HuH-7.5 (cell line): ENCODE data around the gene COL20A1.
"Not testable (repeated sequence)": the region's sequence is repeated elsewhere in the genome, so short reads cannot be mapped to it uniquely, and the experiment has no call there.

ENCODE experiments used
- DNase-seq: peaks from one replicate; pipeline ENCODE4 v3.0.0; 2011; ENCODE audit warnings: low spot score

COL20A1 gene

GRCh38 chr20:63292904-63293303, at the start of gene COL20A1:
TSS of gene COL20A1 (plus strand) at chr20:63293186. CDS start at chr20:63295108, 1,922 bp downstream.
- DNase-seq, result no peak

GRCh38 chr20:63243604-63244247, 49.3 kb upstream of the COL20A1 start:
- no peak for DNase-seq

- no peak for DNase-seq
Observed at GRCh38 chr20:63244468-63244867, 48.5 kb upstream of the COL20A1 start.

- no peak for DNase-seq
Observed at GRCh38 chr20:63246490-63247288, 46.3 kb upstream of the COL20A1 start.

- no peak for DNase-seq
Observed at GRCh38 chr20:63247671-63248228, 45.2 kb upstream of the COL20A1 start.

GRCh38 chr20:63248835-63249591, 44.0 kb upstream of the COL20A1 start:
- DNase-seq, result no peak

GRCh38 chr20:63249891-63250290, 43.1 kb upstream of the COL20A1 start:
- no peak for DNase-seq

- not testable (repeated sequence) for DNase-seq
Observed at GRCh38 chr20:63251350-63251749, 41.6 kb upstream of the COL20A1 start.

- no peak for DNase-seq
Observed at GRCh38 chr20:63252284-63252711, 40.7 kb upstream of the COL20A1 start.

GRCh38 chr20:63253065-63253437, 39.9 kb upstream of the COL20A1 start:
- no peak for DNase-seq

GRCh38 chr20:63253438-63254231, 39.4 kb upstream of the COL20A1 start:
- no peak for DNase-seq

GRCh38 chr20:63254232-63254605, 38.8 kb upstream of the COL20A1 start, which contains the start of gene NKAIN4:
TSS of gene NKAIN4 (minus strand) at chr20:63254463. CDS start at chr20:63254450, 13 bp downstream.
- DNase-seq, result no peak

GRCh38 chr20:63254606-63255384, 38.2 kb upstream of the COL20A1 start:
- no peak for DNase-seq

- DNase-seq, result no peak
Observed at GRCh38 chr20:63255931-63256704, 36.9 kb upstream of the COL20A1 start.

GRCh38 chr20:63256954-63257353, 36.0 kb upstream of the COL20A1 start:
- no peak for DNase-seq

GRCh38 chr20:63257629-63258028, 35.4 kb upstream of the COL20A1 start:
- no peak for DNase-seq

- no peak for DNase-seq
Observed at GRCh38 chr20:63258781-63259180, 34.2 kb upstream of the COL20A1 start.

- DNase-seq, result no peak
Observed at GRCh38 chr20:63259734-63260460, 33.1 kb upstream of the COL20A1 start.

GRCh38 chr20:63260521-63260920, 32.5 kb upstream of the COL20A1 start:
- no peak for DNase-seq
